GM12892 (cell line): ENCODE results near the gene OR8B8.

ENCODE experiments used
- POLR2A ChIP-seq: IDR thresholded peaks from 2 replicates; pipeline ENCODE4 v1.6.1; 2011; ENCODE audit warnings: low read depth, low read length, control low read depth
- POLR2AphosphoS5 ChIP-seq: IDR thresholded peaks from 2 replicates; pipeline ENCODE4 v1.6.1; 2011; ENCODE audit warnings: low read depth, low read length, control low read depth
- TAF1 ChIP-seq: IDR thresholded peaks from 2 replicates; pipeline ENCODE4 v1.6.1; 2011; ENCODE audit warnings: low read depth, mild to moderate bottlenecking, control low read depth, low read length, borderline replicate concordance

GRCh38 chr11:124470561-124471227 is 25.2 kb upstream of the OR8B8 start:
- TF ChIP-seq POLR2A (no peak), POLR2AphosphoS5 (no peak), TAF1 (no peak)
